GM19238 (cell line): Measurements from ENCODE around the gene ANO8.
"Not testable (repeated sequence)": the region's sequence is repeated elsewhere in the genome, so short reads cannot be mapped to it uniquely, and the experiment has no call there.

Experiments
- DNase-seq: peaks from one replicate; pipeline ENCODE4 v3.0.0; 2011; ENCODE audit warnings: low spot score; ENCODE audit not compliant: insufficient read length

The ANO8 gene, protein sequence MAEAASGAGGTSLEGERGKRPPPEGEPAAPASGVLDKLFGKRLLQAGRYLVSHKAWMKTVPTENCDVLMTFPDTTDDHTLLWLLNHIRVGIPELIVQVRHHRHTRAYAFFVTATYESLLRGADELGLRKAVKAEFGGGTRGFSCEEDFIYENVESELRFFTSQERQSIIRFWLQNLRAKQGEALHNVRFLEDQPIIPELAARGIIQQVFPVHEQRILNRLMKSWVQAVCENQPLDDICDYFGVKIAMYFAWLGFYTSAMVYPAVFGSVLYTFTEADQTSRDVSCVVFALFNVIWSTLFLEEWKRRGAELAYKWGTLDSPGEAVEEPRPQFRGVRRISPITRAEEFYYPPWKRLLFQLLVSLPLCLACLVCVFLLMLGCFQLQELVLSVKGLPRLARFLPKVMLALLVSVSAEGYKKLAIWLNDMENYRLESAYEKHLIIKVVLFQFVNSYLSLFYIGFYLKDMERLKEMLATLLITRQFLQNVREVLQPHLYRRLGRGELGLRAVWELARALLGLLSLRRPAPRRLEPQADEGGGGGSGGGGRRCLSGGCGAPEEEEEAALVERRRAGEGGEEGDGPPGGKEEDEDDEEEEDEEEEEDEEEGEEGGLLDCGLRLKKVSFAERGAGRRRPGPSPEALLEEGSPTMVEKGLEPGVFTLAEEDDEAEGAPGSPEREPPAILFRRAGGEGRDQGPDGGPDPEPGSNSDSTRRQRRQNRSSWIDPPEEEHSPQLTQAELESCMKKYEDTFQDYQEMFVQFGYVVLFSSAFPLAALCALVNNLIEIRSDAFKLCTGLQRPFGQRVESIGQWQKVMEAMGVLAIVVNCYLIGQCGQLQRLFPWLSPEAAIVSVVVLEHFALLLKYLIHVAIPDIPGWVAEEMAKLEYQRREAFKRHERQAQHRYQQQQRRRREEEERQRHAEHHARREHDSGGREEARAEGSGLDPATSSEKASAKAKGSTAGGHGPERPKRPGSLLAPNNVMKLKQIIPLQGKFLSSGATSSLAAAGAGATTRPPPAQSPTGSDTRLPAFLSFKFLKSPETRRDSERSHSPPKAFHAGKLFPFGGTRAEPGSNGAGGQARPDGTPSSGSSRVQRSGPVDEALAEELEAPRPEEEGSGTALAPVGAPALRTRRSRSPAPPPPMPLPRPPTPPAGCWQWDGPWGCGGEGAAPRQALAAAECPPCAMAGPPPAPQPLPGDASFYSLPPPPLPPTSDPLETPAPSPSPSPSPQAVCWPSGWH

GRCh38 chr19:17334414-17335409 lies at the start of gene ANO8:
Gene ANO8, minus strand, starts transcription at chr19:17334855. Its CDS starts 185 bp downstream, at chr19:17334670.
- DNase-seq: peak; percentile 94

DNA sequence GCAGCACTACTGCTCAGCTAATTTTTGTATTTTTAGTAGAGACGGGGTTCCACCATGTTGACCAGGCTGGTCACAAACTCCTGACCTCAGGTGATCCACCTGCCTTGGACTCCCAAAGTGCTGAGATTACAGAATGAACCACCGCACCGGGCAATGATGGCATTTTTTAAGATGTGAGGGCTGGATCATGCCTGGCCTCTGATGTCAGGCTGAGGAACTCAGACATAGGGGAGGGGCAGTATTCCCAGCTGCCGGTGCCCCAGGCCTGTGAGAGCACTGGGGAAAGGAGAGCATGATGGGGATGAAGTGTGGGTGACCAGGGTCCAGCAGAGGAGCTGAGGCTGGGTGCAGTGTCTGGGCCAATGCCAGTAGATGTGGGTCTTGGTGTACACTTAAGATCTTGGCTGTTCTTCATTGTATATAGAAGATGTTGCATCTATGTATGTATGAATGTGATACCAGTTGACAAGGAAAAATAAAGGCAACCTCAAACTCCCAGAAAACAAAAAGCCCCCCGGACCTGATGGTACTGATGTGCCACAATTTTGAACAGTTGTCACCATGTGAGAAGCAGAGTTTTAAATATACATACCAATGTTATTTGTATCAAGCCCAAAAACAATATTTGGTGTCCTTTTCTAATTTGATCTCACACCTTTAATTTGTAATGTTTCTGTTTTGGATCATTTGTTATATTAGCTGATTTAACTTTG lies 45.9 kb upstream of the ANO8 start:
- no peak for DNase-seq

DNA sequence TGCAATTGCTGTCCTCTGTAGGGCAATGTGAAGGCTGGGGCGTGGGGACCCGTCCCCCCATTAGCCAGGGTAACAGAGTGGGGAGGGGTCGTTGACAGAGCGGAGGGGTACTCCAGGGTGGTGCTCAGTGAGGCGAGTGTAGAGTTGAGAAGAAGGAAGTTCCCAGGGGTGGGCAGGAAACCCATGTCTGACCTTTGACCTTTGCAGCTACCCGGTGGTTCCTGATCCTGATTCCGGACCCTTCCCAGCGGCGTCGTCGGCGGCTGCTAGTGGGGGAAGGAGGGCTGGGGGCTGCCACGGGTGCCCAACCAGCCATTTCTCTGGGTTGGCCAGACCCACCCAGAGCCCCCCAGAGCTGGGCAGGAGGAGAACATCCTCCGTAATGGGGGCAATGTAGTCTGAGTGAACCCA lies 44.6 kb upstream of the ANO8 start:
- no peak for DNase-seq

DNA sequence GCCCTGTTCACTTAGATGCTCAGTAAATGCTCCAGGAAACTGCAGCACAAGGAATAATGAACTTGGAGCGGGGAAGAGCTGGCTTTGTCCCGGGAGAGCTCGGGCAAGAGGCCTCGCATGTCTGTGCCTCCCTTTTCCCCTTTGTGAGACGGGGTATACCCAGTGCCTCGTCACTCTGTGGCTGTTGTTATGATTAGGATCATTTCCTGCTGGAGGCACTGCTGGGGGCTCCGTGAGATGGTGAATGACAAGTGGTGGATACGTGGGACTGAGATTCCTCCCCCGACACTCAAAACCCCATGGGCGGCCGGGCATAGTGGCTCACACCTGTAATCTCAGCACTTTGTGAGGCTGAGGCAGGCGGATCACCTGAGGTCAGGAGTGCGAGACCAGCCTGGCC lies 43.6 kb upstream of the ANO8 start:
- DNase-seq: no peak

- no peak for DNase-seq
Observed at GRCh38 chr19:17376935-17377600, 42.4 kb upstream of the ANO8 start, which contains the start of gene PLVAP. Gene PLVAP, minus strand, starts transcription at chr19:17377342. Its CDS starts 54 bp downstream, at chr19:17377288.

DNA sequence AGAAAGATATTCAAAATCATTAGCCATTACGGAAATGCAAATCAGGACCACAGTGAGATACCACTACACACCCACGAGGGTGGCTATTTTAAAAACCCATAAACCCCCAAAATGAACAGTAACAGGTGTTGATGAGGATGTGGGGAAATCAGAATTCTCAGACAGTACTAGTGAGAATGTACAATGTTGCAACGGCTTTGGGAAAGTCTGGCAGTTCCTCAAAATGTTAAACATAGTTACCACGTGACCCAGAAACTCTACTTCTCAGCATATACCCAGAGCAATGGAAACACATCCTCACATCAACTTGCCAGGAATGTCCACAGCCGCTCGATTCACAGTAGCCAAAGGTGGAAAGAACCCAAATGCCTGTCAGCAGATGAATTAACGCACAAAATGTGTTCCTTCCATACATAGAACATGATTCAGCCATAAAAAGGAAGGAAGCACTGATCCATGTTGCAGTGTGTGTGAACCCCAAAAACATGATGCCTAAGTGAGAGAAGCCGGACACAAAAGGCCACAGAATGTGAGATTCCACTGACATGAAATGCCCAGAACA lies 35.5 kb upstream of the ANO8 start:
- peak; percentile 46 for DNase-seq

DNA sequence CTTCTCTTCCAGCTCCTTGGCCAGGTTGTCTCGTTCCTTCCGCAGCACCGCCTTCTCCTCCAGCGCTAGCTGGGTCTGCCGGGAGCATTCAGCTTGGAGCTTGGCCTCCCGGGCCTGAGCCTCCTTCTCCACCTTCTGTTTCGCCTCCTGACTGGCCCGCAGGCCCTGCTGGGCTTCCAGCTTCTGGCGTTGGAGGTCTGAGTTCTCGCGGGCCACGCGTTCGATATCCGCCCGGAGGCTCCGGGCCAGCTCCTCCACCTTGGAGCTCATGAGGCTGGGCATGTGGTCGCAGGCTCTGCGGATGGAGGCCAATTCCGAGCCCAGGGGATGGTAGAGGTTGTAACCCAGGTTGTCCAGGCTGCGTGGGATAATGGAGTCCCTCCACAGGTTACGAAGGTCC lies 30.7 kb upstream of the ANO8 start:
- DNase-seq: no peak

GRCh38 chr19:17363852-17364605 lies 29.4 kb upstream of the ANO8 start:
- not testable (repeated sequence) for DNase-seq

- no peak for DNase-seq
Observed at GRCh38 chr19:17359905-17360800, 25.5 kb upstream of the ANO8 start.

- DNase-seq: no peak
Observed at GRCh38 chr19:17358395-17358794, 23.7 kb upstream of the ANO8 start.

DNA sequence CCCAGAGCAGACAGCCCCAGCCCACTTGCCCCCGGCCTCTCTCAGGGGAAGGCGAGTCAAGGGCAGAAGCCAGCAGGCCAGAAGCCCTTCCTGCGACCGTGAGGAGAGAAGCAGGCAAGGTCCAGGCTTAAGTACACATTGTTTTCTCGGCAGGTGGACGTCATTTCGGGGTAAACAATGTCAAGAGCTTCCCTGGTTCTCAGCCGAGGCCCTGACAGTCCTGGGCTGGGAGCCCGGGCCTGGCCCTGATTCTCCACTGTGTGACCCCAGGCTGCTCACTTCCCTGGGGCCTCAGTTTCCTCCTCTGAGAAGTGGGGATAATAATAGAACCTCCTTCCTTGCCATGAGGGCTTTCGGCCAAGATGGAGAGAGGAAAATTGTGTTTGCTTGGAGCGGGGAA lies 23.1 kb upstream of the ANO8 start:
- no peak for DNase-seq

GRCh38 chr19:17357078-17357666 lies 22.5 kb upstream of the ANO8 start:
- no peak for DNase-seq

- DNase-seq: no peak
Observed at GRCh38 chr19:17353386-17353785, 18.7 kb upstream of the ANO8 start.

GRCh38 chr19:17352608-17353280 lies 18.1 kb upstream of the ANO8 start:
- DNase-seq: no peak

DNA sequence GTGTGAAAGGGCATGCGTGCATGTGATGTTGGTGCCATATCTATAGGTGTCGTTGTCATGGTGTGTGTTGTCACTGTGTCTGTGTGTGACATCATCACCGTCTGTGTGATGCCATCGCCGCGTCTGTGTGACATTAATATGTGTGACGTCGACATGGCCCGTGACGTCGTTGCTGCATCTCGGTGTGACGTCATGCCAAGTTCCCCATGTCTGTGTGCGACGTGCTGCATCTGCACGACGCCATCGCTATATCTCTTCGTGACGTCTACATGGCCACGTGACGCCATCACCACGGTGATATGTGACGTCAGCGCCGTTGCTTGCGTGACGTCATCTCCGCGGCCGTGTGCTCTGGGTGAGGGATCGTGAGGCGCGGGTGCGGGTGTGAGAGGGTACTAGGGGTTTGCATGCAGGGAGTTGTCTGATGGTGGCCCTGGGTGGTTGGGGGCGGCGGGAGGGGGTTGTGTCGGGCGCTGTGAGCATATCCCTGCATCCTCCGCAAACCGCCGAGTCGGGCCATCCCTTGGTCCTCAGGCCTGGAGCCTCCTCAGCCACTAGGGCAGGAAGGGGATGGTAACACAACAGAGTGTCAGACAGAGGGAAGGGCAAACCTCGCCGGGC lies 17.3 kb upstream of the ANO8 start:
- no peak for DNase-seq

- no peak for DNase-seq
Observed at GRCh38 chr19:17348700-17349099, 14.0 kb upstream of the ANO8 start.
